Measurements from ENCODE around the gene CAP2.

GRCh38 chr6:17390276-17390675 lies 3.1 kb upstream of the CAP2 start:
- TF ChIP-seq REST (IDR thresholded peaks at IDR 0.05; ENCODE audit: insufficient read depth in 1 of 2, low read depth in 2 of 2, low read length in 1 of 2) (no peak), CTCF (IDR thresholded peaks at IDR 0.05) (no peak), POLR2AphosphoS5 (IDR thresholded peaks at IDR 0.05; ENCODE audit: low read depth, low read length) (no peak), SIN3A (IDR thresholded peaks at IDR 0.05; ENCODE audit: borderline replicate concordance, insufficient read depth, low read depth, low read length) (no peak)
